Fibroblast of mammary gland (primary cell): ENCODE results near the gene DNM3.

Experiments used
- DNase-seq: peaks from one replicate; pipeline ENCODE4 v3.0.0-alpha.2; 2010; ENCODE audit warnings: low read depth
- H3K4me3 ChIP-seq: 2 replicates; pipeline ENCODE4 v1.5.1; 2011; ENCODE audit warnings: low read depth, mild to moderate bottlenecking, low read length, moderate library complexity; ENCODE audit not compliant: control insufficient read depth
- TF ChIP-seq, protein P1 (sequence below): conservative IDR thresholded peaks from 2 replicates; pipeline ENCODE4 v1.5.1; 2011; ENCODE audit warnings: low read depth, low read length, inconsistent platforms; ENCODE audit not compliant: control insufficient read depth, insufficient read depth

The DNM3 gene

DNA sequence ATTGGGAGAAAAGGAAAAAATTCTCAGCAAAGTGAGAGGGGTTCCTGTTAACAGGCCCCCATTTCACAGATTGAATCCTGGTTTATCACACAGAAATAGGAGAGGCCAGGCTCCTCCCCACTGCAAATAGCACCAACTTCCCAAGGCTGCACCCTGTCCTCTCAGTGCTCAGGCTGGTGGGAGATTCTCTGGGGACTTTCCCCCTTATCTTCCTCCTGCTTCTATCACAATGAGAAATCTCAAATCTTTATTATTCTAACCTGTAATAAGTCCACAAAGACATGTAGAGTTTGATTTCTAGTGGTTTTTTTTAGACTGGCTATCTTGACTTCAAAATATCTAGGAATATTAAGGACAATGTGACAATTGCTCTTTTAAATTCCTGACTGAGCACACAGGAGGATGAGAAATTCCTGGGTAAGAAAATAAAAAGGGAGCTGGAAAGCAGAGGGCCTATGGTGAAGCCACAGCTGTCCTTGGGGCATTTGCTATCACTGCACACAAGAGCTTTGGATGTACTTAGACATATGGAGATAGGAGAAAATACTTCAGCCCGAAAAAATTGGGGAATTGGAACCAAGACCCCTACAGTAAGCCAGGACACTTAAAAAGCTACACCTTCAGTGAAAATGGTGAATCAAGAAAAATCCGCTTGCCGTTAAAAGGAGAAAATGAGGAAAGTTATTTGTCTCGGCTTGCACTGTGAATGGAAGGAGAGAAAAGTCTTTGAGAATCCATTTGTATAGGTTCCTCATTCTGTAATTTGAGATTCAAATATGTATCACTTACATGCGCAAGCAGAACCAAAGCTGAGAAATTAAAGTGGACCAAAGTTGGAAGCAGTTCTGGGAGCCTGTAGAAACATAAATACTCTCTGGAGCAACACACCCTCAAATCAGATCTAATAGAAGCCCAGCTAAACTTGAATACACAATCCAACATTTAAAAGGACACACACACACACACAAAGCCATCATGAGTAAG lies 513.3 kb downstream of the DNM3 start:
- no peak overlapping the region for H3K4me3 ChIP-seq
- DNase-seq = no peak
- TF ChIP-seq, protein P1, sequence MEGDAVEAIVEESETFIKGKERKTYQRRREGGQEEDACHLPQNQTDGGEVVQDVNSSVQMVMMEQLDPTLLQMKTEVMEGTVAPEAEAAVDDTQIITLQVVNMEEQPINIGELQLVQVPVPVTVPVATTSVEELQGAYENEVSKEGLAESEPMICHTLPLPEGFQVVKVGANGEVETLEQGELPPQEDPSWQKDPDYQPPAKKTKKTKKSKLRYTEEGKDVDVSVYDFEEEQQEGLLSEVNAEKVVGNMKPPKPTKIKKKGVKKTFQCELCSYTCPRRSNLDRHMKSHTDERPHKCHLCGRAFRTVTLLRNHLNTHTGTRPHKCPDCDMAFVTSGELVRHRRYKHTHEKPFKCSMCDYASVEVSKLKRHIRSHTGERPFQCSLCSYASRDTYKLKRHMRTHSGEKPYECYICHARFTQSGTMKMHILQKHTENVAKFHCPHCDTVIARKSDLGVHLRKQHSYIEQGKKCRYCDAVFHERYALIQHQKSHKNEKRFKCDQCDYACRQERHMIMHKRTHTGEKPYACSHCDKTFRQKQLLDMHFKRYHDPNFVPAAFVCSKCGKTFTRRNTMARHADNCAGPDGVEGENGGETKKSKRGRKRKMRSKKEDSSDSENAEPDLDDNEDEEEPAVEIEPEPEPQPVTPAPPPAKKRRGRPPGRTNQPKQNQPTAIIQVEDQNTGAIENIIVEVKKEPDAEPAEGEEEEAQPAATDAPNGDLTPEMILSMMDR = no peak

DNA sequence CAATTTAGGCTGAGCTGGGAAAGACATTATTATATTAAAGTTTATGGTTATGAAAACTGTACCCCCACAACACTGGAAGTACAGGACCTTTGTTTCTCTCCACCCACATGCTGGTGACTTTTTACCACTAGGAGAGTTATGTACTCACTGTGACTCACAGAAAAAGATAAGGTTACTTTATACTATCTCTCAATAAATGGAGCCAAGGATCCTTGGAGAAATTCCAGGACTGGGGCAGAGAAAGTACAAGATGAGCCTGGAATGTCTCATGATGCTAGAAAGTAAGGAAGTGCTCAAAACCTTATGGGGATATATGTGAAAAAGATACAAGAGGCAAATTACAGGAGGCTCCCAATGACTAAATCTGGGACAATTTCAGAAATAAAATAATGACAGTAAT lies 515.3 kb downstream of the DNM3 start:
- no peak overlapping the region for H3K4me3 ChIP-seq
- peak; percentile 84 for DNase-seq
- TF ChIP-seq, protein P1 = no peak

DNA sequence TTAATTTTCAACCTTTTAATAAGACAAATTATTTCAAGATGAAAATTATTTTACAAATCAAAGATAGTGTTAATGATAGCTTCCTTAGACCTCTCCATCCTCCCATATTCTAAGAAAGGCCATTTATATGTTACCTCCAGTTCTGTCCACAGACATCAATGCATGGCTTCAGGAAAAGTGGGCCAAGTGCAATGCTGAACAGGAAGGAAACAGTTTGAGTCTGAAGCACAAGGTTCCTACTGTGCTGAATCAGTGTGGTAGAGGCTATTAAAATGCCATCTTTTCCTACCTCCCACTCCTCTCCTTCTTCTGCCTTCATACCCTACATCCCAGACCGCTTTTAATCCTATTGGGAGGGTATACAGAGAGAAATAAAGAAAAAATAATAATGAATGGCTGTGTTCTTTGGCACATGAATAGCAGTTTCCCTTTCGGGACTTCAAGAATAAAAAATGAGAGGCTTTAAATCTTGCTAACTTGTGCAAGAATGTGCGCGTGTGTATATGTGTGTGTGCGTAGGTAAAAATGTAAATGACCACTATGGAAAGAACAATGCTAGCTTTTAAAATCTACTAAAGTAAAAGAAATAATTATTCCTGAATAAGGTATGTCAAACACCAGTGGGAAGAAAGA lies 516.6 kb downstream of the DNM3 start:
- no peak overlapping the region for H3K4me3 ChIP-seq
- TF ChIP-seq, protein P1 = no peak
- no peak for DNase-seq

DNA sequence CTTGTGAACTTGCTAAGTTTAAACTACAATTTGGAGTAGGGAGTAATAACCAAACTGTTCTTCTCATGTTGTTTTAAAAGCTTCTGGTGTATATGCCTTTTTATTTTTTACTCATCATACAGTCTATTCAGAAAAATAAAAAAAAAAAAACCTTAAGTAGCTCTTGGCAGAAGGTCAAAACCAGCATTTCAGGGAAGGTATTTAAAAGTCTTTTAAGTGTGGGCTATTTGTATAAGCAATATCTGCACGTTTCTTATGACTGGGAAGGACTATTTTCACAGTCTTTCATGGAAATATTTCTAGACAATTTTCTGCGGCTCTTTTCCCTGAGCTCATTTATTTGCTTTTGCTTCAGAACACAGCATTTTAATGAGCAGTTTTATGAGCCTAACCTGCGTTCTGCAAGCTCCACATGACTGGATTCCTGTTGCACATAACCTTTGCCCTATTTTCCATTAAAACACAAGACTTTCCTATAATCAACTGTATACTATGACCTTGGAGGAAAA lies 518.2 kb downstream of the DNM3 start:
- TF ChIP-seq, protein P1 = no peak
- peak; percentile 54 for DNase-seq
- H3K4me3 ChIP-seq = no peak overlapping the region

DNA sequence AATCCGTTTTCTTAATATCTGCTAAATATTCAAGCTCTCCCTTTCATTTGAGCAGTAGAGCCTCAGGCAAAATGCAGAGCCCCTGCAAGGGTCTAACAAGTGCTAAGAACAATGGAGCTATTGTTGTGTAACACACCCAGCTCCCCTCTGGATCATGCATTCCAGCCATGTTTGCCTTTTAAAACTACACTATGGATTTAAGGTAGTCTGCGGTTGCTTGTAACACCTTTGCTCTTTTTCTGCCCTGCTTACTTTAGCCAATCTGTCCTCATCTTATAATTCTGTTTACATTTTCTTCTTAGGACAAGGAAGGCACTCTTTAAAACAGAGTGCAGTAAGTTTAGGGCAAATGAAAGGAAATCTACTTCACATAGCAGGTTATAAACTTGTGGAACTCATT lies 519.2 kb downstream of the DNM3 start:
- H3K4me3 ChIP-seq = no peak overlapping the region
- DNase-seq = no peak
- TF ChIP-seq, protein P1 = no peak

DNA sequence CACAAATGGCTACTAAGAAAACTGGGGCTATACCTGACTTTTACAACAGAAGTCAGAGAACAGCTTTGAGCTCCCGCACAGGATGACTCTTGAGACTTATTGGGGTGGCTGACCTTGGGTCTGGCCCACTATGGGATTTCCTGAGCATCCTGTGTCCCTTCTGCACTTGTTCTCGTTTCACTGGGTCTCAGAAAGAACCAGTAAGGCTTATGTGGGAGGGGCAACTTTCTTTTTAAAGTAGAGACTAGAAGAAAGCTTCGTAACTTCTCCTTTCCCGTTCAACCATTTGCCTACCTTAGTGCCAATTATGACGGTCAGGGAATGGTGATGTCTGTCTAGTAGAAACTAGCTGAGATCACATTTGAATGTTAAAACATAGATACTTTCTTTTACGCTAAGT lies 519.7 kb downstream of the DNM3 start:
- no peak overlapping the region for H3K4me3 ChIP-seq
- TF ChIP-seq, protein P1 = no peak
- no peak for DNase-seq
